22Rv1 (cell line): ENCODE data around the gene SCML1.

Experiments used
- H3K27ac ChIP-seq: fragments of 450-650 bp; 2 replicates; pipeline ENCODE4 v1.5.1; 2017
- CTCF ChIP-seq: fragments of 450-650 bp; IDR thresholded peaks from 2 replicates; pipeline ENCODE4 v1.5.1; 2017; ENCODE audit warnings: mild to moderate bottlenecking
- ZFX ChIP-seq: fragments of 450-650 bp; IDR thresholded peaks from 2 replicates; pipeline ENCODE4 v1.6.1; 2017; ENCODE audit warnings: antibody characterized with exemption, borderline replicate concordance

Gene SCML1

GRCh38 chrX:17737986-17738713 is 857 bp downstream of the SCML1 start:
- peak overlapping the region; percentile 78 for H3K27ac ChIP-seq

DNA sequence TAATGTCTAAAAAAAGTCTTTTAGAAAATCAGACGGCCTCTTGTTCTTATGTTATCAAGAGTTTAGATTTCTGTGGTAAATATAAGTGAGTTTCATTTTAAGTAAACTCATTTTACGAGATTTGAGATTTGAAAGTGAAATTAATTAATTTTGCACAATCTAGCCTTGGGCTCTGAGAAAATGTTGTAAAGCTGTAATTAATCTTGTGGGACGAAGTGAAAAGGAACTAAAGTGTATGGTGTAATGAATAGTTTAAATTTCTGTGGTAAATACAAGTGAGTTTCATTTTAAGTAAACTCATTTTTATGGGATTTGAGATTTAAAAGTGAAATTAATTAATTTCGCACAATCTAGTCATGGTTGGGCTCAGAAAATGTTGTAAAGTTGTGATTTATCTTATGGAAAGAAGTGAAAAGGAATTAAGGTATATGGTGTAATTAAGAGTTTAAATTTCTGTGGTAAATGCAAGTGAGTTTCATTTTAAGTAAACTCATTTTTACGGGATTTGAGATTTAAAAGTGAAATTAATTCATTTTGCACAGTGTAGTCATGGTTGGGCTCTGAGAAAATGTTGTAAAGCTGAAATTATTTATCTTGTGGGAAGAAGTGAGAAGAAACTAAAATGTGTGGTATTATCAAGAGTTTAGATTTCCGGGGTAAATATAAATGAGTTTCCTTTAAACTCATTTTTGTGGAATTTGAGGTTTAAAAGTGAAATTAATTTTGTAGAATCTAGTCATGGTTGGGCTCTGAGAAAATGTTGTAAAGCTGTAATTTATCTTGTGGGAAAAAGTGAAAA is 1.6 kb downstream of the SCML1 start:
- H3K27ac ChIP-seq: peak overlapping the region; percentile 78
- TF ChIP-seq ZFX (no peak), CTCF (no peak)

More at GRCh38 chrX:17737986-17738713, 857 bp downstream of the SCML1 start:
- no peak for TF ChIP-seq CTCF
- TF ChIP-seq ZFX: no peak

DNA sequence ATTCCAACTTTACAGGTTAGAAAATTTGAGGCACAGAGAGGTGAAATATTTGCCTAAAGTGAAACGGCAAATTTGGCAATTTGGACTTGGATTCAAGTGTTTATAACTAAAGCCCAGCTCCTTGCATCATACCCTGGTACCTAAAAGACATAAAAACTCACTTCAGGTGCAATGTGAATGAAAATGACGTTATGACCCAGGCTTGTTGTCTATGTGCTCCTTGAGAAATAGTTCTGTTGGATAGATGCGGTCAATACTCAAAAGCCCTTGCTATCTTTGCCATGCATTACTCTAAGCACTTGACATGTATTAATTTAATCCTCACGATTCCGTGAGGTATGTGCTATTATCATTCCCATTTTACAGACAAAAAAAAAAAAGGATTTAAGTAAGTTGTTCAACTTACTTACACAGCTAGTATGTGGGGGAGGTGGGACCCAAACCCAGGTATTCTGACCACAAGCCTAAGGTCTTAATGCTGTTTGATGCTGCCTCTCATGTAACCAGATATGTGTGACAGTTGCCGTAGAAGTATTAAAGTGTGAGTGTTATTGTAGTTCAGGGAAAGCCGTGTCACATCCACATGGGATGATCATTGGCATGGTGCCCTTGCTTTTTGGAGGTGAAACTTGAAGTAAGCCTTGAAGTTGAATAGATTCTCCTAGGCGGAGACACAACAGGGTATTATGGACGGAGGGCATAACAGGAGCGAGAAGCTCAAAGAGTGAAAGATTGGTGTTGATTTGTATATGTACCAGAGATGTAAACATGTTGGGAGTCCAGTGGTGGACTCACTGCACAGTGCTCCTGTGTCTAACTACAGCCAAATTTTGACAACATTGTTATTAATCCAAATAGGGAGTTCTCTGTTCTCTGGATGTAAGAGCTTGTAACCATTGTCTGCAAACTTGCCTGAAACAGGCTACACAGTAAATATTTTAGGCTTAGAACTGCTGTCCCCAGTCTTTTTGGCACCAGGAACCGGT is 3.1 kb downstream of the SCML1 start:
- H3K27ac ChIP-seq: no peak overlapping the region

DNA sequence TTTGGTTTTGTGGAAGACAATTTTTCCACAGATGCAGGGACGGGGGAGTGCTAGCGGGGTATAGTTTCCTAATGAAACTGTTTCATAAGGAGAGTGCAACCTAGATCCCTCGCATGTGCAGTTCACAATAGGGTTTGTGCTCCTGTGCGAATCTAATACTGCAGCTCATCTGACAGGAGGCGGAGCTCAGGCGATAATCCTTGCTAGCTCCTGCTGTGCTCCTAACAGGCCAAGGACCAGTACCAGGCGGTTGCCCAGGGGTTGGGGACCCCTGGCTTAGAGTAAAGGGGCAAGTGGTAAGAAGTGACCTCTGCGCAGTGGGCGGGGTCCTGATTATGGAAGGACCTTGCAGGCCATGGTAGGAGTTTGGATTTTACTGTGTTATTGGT is 3.8 kb downstream of the SCML1 start:
- H3K27ac ChIP-seq: no peak overlapping the region
- TF ChIP-seq ZFX (no peak), CTCF (no peak)

More for the DNA sequence above, 3.1 kb downstream of the SCML1 start:
- TF ChIP-seq ZFX (no peak), CTCF (no peak)

DNA sequence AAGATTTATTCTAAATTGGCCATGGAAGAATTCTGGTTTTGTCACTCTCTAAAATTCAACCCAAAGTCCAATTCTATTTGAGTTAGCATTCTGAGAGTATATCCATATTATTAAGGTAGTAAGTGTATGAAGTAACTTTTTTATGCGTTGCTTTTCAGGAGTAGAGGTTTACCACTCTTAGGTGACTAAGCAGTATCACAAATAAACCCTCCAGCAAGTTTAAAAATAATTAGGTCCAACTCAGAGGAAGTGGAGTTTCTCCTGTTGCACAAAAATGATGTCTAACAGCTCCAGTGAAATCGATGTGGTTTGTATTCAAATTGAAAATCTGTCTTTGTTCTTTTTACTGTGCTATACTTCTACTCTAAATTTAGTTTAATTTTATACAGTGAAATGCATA is 6.6 kb downstream of the SCML1 start:
- no peak overlapping the region for H3K27ac ChIP-seq
- TF ChIP-seq ZFX (no peak), CTCF (no peak)

- TF ChIP-seq ZFX (no peak), CTCF (peak; percentile 58)
- 0 out of 2 replicates have a peak overlapping the region, but pooled peaks have one; percentile 7 for H3K27ac ChIP-seq
Observed at GRCh38 chrX:17744896-17745523, 7.7 kb downstream of the SCML1 start.
